Measurements from ENCODE around the gene ATP9B.

Gene ATP9B

GRCh38 chr18:79402977-79403722, 334.0 kb downstream of the ATP9B start:
- no peak overlapping the region for H3K4me3 ChIP-seq (ENCODE audit: low read length)
- no peak for DNase-seq
- H2AFZ ChIP-seq (ENCODE audit: low read length), result no peak overlapping the region

DNA sequence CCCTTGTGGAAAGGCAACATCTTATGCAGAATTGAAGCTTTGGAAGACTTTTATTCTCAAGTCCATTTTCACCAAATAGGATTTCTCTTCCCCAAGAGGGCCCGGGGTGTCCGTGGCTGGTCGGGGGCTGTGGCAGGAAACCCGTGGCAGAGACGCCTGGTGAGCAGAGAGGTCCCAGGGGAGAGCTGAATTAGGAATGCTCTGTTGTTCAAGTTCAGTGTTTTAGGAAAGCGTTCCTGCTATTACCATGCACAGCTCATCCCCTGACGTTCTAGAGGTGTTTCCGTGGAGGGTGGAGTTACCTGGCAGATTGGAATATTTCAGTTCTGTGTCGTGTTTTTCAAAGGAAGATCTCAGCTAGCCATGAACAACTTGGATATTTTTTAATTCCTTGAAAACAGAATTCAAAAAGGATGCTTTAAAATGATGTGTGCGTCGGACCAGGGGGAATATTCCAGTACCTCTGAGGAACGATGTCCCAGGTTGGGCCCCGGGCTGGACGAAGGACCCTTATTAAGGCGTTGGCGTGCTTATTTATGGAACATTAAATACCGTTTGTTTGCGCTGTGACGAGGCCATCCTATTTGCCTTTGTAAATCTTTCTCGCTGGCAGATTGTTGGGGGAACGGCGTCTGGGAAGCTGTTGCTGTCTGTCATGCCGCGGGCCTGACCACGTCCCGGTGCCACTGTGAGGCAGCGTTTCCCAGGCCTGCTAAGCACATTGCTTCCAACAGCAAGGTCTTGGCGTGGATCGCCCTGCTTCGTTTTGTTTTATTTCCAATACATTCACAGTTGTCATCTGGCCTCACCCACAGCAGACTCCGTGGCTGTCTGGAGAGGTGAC, 334.8 kb downstream of the ATP9B start:
- Histone ChIP-seq H2AFZ (ENCODE audit: low read length) (no peak overlapping the region), H3K79me2 (ENCODE audit: low read length) (peaks cover 5% of the 10 kb centered on the region; the same call in 1 of the 2 replicates), H3K9me3 (replicated peaks; ENCODE audit: insufficient read depth, low read length) (no peaks in the 10 kb centered on the region), H4K20me1 (ENCODE audit: insufficient read depth, low read length) (no peaks in the 10 kb centered on the region), H3K27me3 (replicated peaks; ENCODE audit: insufficient read depth, low read length) (no peaks in the 10 kb centered on the region), H3K4me2 (ENCODE audit: low read depth, low read length) (no peak overlapping the region), H3K4me1 (ENCODE audit: low read length) (no peaks in the 10 kb centered on the region), H3K9me2 (replicated peaks; ENCODE audit: insufficient read depth, low read length) (no peaks in the 10 kb centered on the region), H3K36me3 (replicated peaks; ENCODE audit: insufficient read depth, low read length) (no peaks in the 10 kb centered on the region), H3K27ac (ENCODE audit: low read length) (no peak overlapping the region), H3K9ac (ENCODE audit: low read length) (no peak overlapping the region), H3K4me3 (ENCODE audit: low read length) (no peak overlapping the region), H3F3A (ENCODE audit: insufficient read depth, low read length) (no peaks in the 10 kb centered on the region)
- no peak for TF ChIP-seq CTCF (IDR thresholded peaks at IDR 0.05; ENCODE audit: low read length)
- TF ChIP-seq EZH2 (optimal IDR thresholded peaks at IDR 0.05; ENCODE audit: low read depth, low read length), result no peak
- TF ChIP-seq EZH2phosphoT487 (IDR thresholded peaks at IDR 0.05; ENCODE audit: low read length), result no peak
- DNase-seq, result no peak

More at GRCh38 chr18:79402977-79403722, 334.0 kb downstream of the ATP9B start:
- Histone ChIP-seq H3F3A (ENCODE audit: insufficient read depth, low read length) (no peaks in the 10 kb centered on the region), H3K4me2 (ENCODE audit: low read depth, low read length) (no peak overlapping the region), H3K4me1 (ENCODE audit: low read length) (no peaks in the 10 kb centered on the region), H4K20me1 (ENCODE audit: insufficient read depth, low read length) (no peaks in the 10 kb centered on the region), H3K27me3 (replicated peaks; ENCODE audit: insufficient read depth, low read length) (no peaks in the 10 kb centered on the region), H3K36me3 (replicated peaks; ENCODE audit: insufficient read depth, low read length) (no peaks in the 10 kb centered on the region), H3K27ac (ENCODE audit: low read length) (no peak overlapping the region), H3K79me2 (ENCODE audit: low read length) (peaks cover 5% of the 10 kb centered on the region; the same call in 1 of the 2 replicates), H3K9me2 (replicated peaks; ENCODE audit: insufficient read depth, low read length) (no peaks in the 10 kb centered on the region), H3K9ac (ENCODE audit: low read length) (no peak overlapping the region), H3K9me3 (replicated peaks; ENCODE audit: insufficient read depth, low read length) (no peaks in the 10 kb centered on the region)
- no peak for TF ChIP-seq EZH2phosphoT487 (IDR thresholded peaks at IDR 0.05; ENCODE audit: low read length)
- TF ChIP-seq CTCF (IDR thresholded peaks at IDR 0.05; ENCODE audit: low read length), result no peak
- no peak for TF ChIP-seq EZH2 (optimal IDR thresholded peaks at IDR 0.05; ENCODE audit: low read depth, low read length)

- H3K9me2 ChIP-seq (replicated peaks; ENCODE audit: insufficient read depth, low read length), result no peaks in the 10 kb centered on the region
- H3K4me1 ChIP-seq (ENCODE audit: low read length), result no peaks in the 10 kb centered on the region
- H3K27ac ChIP-seq (ENCODE audit: low read length), result no peak overlapping the region
- no peak overlapping the region for H3K4me3 ChIP-seq (ENCODE audit: low read length)
- no peaks in the 10 kb centered on the region for H3K27me3 ChIP-seq (replicated peaks; ENCODE audit: insufficient read depth, low read length)
- peaks cover 5% of the 10 kb centered on the region; the same call in 1 of the 2 replicates for H3K79me2 ChIP-seq (ENCODE audit: low read length)
- no peaks in the 10 kb centered on the region for H3K36me3 ChIP-seq (replicated peaks; ENCODE audit: insufficient read depth, low read length)
- DNase-seq, result no peak
- H3K9ac ChIP-seq (ENCODE audit: low read length), result no peak overlapping the region
- no peak overlapping the region for H3K4me2 ChIP-seq (ENCODE audit: low read depth, low read length)
- TF ChIP-seq EZH2phosphoT487 (IDR thresholded peaks at IDR 0.05; ENCODE audit: low read length) (no peak), CTCF (IDR thresholded peaks at IDR 0.05; ENCODE audit: low read length) (no peak), EZH2 (optimal IDR thresholded peaks at IDR 0.05; ENCODE audit: low read depth, low read length) (no peak)
- no peak overlapping the region for H2AFZ ChIP-seq (ENCODE audit: low read length)
- no peaks in the 10 kb centered on the region for H3K9me3 ChIP-seq (replicated peaks; ENCODE audit: insufficient read depth, low read length)
- H3F3A ChIP-seq (ENCODE audit: insufficient read depth, low read length), result no peaks in the 10 kb centered on the region
- no peaks in the 10 kb centered on the region for H4K20me1 ChIP-seq (ENCODE audit: insufficient read depth, low read length)
Observed at GRCh38 chr18:79404567-79404910, 335.3 kb downstream of the ATP9B start.

All from MM.1S (cell line).